SK-N-MC (cell line): ENCODE data around the gene DET1.

ENCODE experiments used
- EZH2 ChIP-seq: fragments of 200-600 bp; sonication (generic); IDR thresholded peaks from one replicate; pipeline ENCODE4 v1.6.1; 2017; ENCODE audit warnings: antibody characterized with exemption
- FOXP2 ChIP-seq: optimal IDR thresholded peaks from 2 replicates; pipeline ENCODE3; 2011; ENCODE audit warnings: mild to moderate bottlenecking, moderate library complexity; ENCODE audit not compliant: insufficient read depth; ENCODE audit errors: extremely low read length, control extremely low read depth
- POLR2AphosphoS5 ChIP-seq: IDR thresholded peaks from 2 replicates; pipeline ENCODE4 v1.6.1; 2012; ENCODE audit warnings: mild to moderate bottlenecking, low read depth, low read length, borderline replicate concordance

GRCh38 chr15:88563638-88564037 lies 17.2 kb upstream of the DET1 start:
- TF ChIP-seq EZH2 (no peak), POLR2AphosphoS5 (no peak), FOXP2 (no peak)
